CD4-positive, alpha-beta T cell (primary cell): ENCODE results near the gene CCDC195. TPM values are rescaled to one million over a fixed set of nuclear protein-coding genes. Genes with fewer than 3 reads are reported as not detected.

Experiments
- ATAC-seq: fragments of 200-7000 bp; cut with Tn5 transposase; one replicate; pipeline ENCODE4 v1.10.0; 2022; ENCODE audit warnings: mild to moderate bottlenecking; ENCODE audit not compliant: poor library complexity
- CTCF ChIA-PET: fragments of 350-600 bp; sonication (Branson Sonifier 250); formaldehyde crosslinking; loops from one replicate; lab custom pipeline; 2021; ENCODE audit warnings: antibody characterized with exemption, inconsistent platforms; lab: Charles Lee
- POLR2A ChIA-PET: fragments of 350-600 bp; sonication (Branson Sonifier 250); formaldehyde crosslinking; loops from one replicate; lab custom pipeline; 2021; ENCODE audit warnings: antibody characterized with exemption, inconsistent platforms; lab: Charles Lee
- DNase-seq, 14 experiments: peaks; one replicate each; pipeline ENCODE4 v3.0.0-alpha.2; 2013 to 2020; ENCODE audit warnings: mixed read lengths in 2 of 14
- H3K27ac ChIP-seq, 2 donors: one replicate each; pipeline versions ENCODE4 v1.5.1 to v1.7.0; 2013; ENCODE audit warnings: low read length in 2 of 2, low read depth in 1 of 2, mild to moderate bottlenecking in 1 of 2
- H3K27me3 ChIP-seq, 2 experiments: 1 replicate in 1 of 2; 2 replicates in 1 of 2; pipeline versions ENCODE4 v1.6.1 to v1.7.0; 2013; ENCODE audit warnings: low read length in 2 of 2, control low read depth in 1 of 2, mild to moderate bottlenecking in 1 of 2, moderate library complexity in 1 of 2; ENCODE audit not compliant: insufficient read depth in 2 of 2, control insufficient read depth in 1 of 2
- H3K36me3 ChIP-seq: one replicate; pipeline ENCODE4 v1.6.1; 2013; ENCODE audit warnings: low read length, control low read depth; ENCODE audit not compliant: insufficient read depth
- H3K4me1 ChIP-seq: one replicate; pipeline ENCODE4 v1.6.1; 2013; ENCODE audit warnings: low read length, control low read depth; ENCODE audit not compliant: insufficient read depth
- H3K4me3 ChIP-seq: one replicate; pipeline ENCODE4 v1.5.1; 2013; ENCODE audit warnings: mild to moderate bottlenecking, low read length, moderate library complexity
- H3K9me3 ChIP-seq, 2 experiments: 1 replicate in 1 of 2; 2 replicates in 1 of 2; pipeline versions ENCODE4 v1.6.1 to v1.7.0; 2013; ENCODE audit warnings: low read length in 2 of 2, mild to moderate bottlenecking in 2 of 2, control low read depth in 1 of 2, moderate library complexity in 1 of 2; ENCODE audit not compliant: control insufficient read depth in 1 of 2, insufficient read depth in 1 of 2
- H3K27ac Mint-ChIP-seq: one replicate; pipeline ENCODE4 v1.8.0; 2020; ENCODE audit warnings: mixed read lengths
- H3K27me3 Mint-ChIP-seq: one replicate; pipeline ENCODE4 v1.8.0; 2021; ENCODE audit warnings: mixed read lengths
- H3K36me3 Mint-ChIP-seq: one replicate; pipeline ENCODE4 v1.8.0; 2021; ENCODE audit warnings: low read depth, mixed read lengths
- H3K4me1 Mint-ChIP-seq: one replicate; pipeline ENCODE4 v1.8.0; 2021; ENCODE audit warnings: low read depth, mixed read lengths
- H3K4me3 Mint-ChIP-seq: one replicate; pipeline ENCODE4 v1.8.0; 2020; ENCODE audit warnings: mild to moderate bottlenecking, mixed read lengths
- H3K9me3 Mint-ChIP-seq: one replicate; pipeline ENCODE4 v1.8.0; 2020; ENCODE audit warnings: mixed read lengths
- intact Hi-C, 2 experiments: fragments of 100-400 bp; cut with DNase I in 1 of 2; cut with micrococcal nuclease in 1 of 2; formaldehyde crosslinking; loops; one replicate each; pipeline versions ENCODE4 v1.15.1 to v1.9.0; 2023 to 2025; cut with DNase I, micrococcal nuclease
- total RNA-seq, 174 experiments: library from RNA in 2 of 174; stranded (reverse) in 2 of 174; gene quantifications; one replicate each; pipeline ENCODE4 v1.2.3 and lab custom pipeline; 2021 to 2026
- TF ChIP-seq, protein P1 (sequence below): fragments of 200-600 bp; IDR thresholded peaks from one replicate; pipeline ENCODE4 v1.8.0; 2022; ENCODE audit warnings: antibody characterized with exemption, mild to moderate bottlenecking

The CCDC195 gene
- total RNA-seq, 2 experiments from 2014 or later: not detected

DNA sequence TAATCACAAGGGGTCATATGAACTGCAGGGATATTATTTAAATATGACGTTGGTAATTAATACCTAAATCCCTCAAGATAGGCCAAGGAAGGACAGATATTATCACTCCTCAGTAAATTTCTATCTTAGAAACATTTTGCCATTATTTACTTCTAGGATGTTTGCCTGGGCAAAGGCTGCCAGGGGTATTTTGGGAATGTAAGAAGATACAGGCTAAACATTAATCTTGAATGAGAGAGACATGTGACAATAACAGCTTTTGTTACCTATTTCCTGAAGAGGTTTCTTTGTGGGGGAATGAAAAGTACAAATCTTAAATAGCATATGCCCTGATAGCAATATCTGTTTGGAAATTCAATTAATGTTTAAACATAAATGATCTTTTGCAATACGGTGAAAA is 756 bp upstream of the CCDC195 start:
- Histone ChIP-seq H3K4me3 (no peak overlapping the region), H3K36me3 (no peaks in the 10 kb centered on the region), H3K4me1 (no peaks in the 10 kb centered on the region), H3K27me3 (no peaks in the 10 kb centered on the region), H3K27ac (no peak overlapping the region), H3K9me3 (no peaks in the 10 kb centered on the region)
- H3K27ac Mint-ChIP-seq: no peak overlapping the region
- ATAC-seq (no peak), DNase-seq (no peak)
- H3K4me3 Mint-ChIP-seq: no peak overlapping the region
- no peaks in the 10 kb centered on the region for H3K36me3 Mint-ChIP-seq
- H3K27me3 Mint-ChIP-seq: peaks cover 3% of the 10 kb centered on the region
- CTCF ChIA-PET: no interaction called here
- no peaks in the 10 kb centered on the region for H3K4me1 Mint-ChIP-seq
- TF ChIP-seq, protein P1, sequence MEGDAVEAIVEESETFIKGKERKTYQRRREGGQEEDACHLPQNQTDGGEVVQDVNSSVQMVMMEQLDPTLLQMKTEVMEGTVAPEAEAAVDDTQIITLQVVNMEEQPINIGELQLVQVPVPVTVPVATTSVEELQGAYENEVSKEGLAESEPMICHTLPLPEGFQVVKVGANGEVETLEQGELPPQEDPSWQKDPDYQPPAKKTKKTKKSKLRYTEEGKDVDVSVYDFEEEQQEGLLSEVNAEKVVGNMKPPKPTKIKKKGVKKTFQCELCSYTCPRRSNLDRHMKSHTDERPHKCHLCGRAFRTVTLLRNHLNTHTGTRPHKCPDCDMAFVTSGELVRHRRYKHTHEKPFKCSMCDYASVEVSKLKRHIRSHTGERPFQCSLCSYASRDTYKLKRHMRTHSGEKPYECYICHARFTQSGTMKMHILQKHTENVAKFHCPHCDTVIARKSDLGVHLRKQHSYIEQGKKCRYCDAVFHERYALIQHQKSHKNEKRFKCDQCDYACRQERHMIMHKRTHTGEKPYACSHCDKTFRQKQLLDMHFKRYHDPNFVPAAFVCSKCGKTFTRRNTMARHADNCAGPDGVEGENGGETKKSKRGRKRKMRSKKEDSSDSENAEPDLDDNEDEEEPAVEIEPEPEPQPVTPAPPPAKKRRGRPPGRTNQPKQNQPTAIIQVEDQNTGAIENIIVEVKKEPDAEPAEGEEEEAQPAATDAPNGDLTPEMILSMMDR: no peak
- intact Hi-C loops: no loop called here
- POLR2A ChIA-PET: no interaction called here
- H3K9me3 Mint-ChIP-seq: peaks cover 3% of the 10 kb centered on the region

DNA sequence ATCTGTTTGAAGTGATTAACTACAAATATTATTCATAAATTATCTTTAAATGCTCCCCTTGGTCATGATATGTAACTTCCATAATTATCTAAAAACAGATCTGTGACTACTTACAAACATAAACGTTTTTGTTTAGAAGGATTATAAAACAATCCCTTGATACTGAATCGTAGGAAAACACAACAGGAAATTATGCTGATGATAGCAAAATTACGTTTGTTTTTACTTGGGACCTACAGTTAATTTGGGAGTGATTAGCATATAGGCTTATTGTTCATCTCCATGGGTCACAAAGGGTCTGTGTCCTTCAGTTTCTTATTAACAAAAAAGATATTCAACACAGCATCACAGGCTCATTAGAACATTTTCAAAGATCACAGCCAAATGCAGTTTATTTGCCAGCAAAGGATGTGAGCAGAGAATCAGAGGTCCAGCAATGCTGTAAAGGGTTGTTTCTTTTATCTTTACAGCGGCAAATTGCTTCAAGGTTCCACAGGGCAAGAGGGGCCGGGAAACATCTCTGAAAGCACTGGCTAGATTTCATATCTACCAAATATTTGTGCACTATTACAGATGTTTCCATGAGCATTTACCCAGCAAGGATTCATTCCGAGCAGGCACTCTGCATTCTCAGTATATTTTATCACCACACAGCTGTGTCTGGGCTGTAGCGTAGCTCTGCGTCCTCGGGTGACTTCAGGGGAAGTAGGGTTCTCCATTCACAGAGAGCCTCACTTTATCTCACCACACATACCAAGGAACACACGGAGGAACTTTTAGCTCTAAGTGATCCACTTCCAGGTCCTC is 4.1 kb downstream of the CCDC195 start:
- ATAC-seq: no peak
- H3K4me3 Mint-ChIP-seq: no peak overlapping the region
- CTCF ChIA-PET: no interaction called here
- Histone ChIP-seq H3K27ac (no peak overlapping the region), H3K4me1 (no peaks in the 10 kb centered on the region), H3K4me3 (no peak overlapping the region), H3K36me3 (no peaks in the 10 kb centered on the region), H3K27me3 (peaks cover 0 to 6% of the 10 kb centered on the region in 2 experiments), H3K9me3 (no peaks in the 10 kb centered on the region)
- intact Hi-C loops: no loop called here
- no peak overlapping the region for H3K27ac Mint-ChIP-seq
- peaks cover 3% of the 10 kb centered on the region for H3K9me3 Mint-ChIP-seq
- no peaks in the 10 kb centered on the region for H3K4me1 Mint-ChIP-seq
- DNase-seq: no peak
- peaks cover 25% of the 10 kb centered on the region for H3K27me3 Mint-ChIP-seq
- H3K36me3 Mint-ChIP-seq: no peaks in the 10 kb centered on the region
- POLR2A ChIA-PET: no interaction called here
- TF ChIP-seq, protein P1: no peak

DNA sequence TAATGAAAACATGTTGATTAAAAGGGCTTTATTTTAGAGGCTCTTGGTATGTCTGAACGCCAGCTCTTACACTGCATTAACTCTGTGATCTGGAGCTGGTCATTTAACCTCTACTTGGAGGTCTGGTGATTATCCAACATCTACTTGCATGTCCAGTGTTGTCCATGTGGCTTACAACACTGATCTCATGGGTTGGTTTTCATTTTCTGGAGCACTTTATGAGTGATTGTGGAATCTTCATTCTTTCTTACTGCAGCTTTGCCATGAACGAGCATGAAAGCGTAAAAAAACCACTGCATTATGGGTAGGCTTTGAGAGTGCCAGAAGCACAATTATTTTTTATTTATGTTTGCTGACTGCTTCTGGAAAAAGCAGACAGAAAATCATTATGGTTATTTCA is 4.8 kb downstream of the CCDC195 start:
- Mint-ChIP-seq H3K27me3 (peaks cover 23% of the 10 kb centered on the region), H3K36me3 (no peaks in the 10 kb centered on the region), H3K4me3 (no peak overlapping the region), H3K9me3 (peaks cover 3% of the 10 kb centered on the region), H3K4me1 (no peaks in the 10 kb centered on the region), H3K27ac (no peak overlapping the region)
- intact Hi-C loops: no loop called here
- H3K27me3 ChIP-seq: peaks cover 0 to 6% of the 10 kb centered on the region in 2 experiments
- no peaks in the 10 kb centered on the region for H3K36me3 ChIP-seq
- TF ChIP-seq, protein P1: no peak
- DNase-seq (no peak), ATAC-seq (no peak)
- no peak overlapping the region for H3K4me3 ChIP-seq
- ChIA-PET POLR2A (no interaction called here), CTCF (no interaction called here)
- no peaks in the 10 kb centered on the region for H3K9me3 ChIP-seq
- H3K27ac ChIP-seq: no peak overlapping the region
- H3K4me1 ChIP-seq: no peaks in the 10 kb centered on the region
